Renal cortex interstitium (tissue), 11 donors: Measurements from ENCODE around the gene NANOS2. TPM values are rescaled to one million over a fixed set of nuclear protein-coding genes. Genes with fewer than 3 reads are reported as not detected.
A peak's percentile ranks its signal among the peaks of the same experiment; 100 is the strongest.
"Not testable (repeated sequence)": the region's sequence is repeated elsewhere in the genome, so short reads cannot be mapped to it uniquely, and the experiment has no call there.

Experiments
- DNase-seq, 11 donors: peaks; one replicate each; pipeline ENCODE4 v3.0.0-alpha.2; 2013; ENCODE audit warnings: low read depth in 9 of 11, low spot score in 4 of 11; ENCODE audit errors: extremely low read depth in 1 of 11
- polyA plus RNA-seq, 3 donors: library from polyadenylated mRNA; unstranded; fragments of 120-200 nt; gene quantifications; one replicate each; pipeline ENCODE4 v1.2.1, GENCODE V29; 2013; ENCODE audit not compliant: insufficient read length in 3 of 3

NANOS2 gene
- polyA plus RNA-seq, 3 donors, result not detected

DNA sequence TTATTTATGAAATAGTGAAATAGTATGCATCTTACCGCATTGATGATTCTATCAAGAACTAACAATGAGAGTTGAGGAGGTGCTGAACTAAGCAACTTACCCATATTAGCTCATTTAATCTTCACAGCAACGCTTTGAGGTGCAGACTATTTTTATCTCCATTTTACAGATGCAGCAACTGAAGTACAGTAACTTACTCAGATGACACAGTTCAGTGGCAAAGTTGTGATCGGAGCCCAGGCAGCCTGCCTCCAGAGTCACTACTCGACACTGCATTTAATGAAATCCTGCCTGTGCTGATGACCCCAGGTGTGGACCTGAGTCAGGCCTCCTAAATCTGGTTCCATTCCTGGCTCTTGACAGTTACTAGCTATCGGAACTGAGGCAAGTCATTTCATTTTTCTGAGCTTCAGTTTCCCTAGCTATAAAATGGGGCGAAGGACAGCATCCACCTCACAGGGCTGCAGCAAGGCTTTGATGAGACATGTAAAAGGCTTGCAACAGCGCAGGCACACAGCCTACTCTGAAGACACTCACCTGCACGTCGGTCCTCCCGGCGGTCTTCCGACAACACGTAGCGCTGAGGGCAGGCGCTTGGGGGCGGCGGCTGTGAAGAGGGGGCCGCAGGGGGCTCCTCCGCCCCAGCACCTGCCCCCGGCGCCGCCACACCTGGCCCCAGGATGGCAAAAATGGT lies 13.7 kb downstream of the NANOS2 start:
- no peak for DNase-seq

DNA sequence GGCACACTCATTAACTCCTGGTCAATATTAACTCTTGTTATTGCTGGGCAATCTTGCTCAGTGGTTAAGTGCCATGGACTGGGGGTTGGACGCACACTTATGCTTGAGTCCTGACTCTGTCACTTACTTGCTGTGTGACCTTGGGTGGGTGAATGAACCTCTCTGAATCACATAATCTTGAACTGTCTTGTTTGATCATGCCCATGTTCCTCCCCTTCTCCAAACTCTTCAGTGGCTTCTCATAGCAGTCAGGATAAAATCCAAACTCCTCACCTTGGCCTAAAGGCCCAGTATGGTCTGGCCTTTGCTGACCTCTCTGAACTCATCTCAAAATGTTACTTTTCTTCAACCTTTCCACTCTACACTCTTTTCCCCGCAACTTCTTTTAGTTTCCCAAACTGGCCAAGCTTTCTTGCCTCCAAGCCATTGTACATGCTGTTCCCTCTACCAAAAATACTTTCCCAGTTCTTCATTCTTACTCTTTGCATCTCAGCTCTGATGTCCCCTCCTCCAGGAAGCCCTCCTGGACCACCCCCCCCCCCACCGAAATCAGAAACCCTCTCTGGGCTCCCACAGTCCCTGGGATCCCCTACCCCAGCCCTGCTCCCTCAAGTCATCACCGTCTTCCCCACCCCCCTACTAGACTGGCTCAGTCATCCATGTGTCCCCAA lies 14.5 kb downstream of the NANOS2 start:
- DNase-seq, result no peak

DNA sequence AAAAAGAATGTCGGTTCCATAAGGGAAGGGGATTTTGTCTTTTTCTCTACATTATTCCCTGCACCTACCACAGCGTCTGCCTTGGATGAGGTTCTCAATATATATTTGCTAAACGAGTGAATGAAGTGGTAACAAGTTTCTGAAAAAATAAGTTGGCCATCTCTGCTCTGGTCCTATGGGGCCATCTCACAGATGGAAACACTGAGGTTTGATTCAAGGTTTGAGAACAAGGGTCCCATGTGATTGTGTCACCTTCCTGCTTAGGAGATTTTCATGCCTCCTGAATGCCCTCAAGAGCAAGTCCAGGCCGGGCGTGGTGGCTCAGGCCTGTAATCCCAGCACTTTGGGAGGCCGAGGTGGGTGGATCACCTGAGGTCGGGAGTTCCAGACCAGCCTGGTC lies 15.3 kb downstream of the NANOS2 start:
- DNase-seq, result no peak

DNA sequence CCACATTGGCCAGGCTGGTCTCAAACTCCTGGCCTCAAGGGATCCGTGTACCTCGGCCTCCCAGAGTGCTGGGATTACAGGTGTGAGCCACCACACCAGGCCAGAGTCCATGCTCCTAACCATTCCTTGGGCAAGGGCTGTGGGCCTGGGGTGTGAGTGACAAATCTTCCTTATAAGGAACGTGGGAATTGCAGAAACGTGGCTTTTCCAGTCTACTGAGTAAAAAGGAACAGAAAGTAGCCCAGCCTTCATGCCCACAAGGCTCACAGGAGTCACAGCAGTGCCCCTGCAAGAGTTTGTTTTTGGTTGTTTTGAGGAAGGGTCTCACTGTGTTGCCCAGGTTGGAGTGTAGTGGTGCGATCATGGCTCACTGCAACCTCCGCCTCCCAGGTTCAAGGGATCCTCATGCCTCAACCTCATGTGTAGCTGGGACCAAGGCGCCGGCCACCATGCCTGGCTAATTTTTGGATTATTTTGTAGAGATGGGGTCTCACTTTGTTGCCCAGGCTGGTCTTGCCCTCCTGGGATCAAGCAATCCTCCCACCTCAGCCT lies 17.2 kb downstream of the NANOS2 start:
- no peak for DNase-seq

DNA sequence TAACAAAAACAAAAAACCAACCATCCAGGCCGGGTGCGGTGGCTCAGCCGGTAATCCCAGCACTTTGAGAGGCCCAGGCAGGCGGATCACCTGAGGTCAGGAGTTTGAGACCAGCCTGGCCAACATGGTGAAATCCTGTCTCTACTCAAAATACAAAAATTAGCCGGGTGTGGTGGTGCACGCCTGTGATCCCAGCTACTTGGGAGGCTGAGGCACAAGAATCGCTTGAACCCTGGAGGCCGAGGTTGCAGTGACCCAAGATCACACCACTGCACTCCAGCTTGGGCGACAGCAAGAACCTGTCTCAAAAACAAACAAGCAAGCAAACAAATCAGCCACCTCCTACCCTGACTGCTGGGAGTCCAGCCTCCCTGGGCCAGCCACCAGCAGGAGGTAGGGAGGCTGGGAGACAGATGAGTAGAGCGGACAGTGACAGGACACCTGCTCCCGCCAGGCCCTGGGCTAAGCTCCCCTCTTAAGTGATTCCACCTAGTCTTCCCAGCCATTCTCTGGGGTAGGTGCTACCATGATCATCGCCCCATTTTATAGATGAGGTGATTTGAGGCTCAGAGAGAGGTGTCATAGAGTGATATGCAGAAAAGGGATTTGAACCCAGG lies 18.5 kb downstream of the NANOS2 start:
- not testable (repeated sequence) for DNase-seq

DNA sequence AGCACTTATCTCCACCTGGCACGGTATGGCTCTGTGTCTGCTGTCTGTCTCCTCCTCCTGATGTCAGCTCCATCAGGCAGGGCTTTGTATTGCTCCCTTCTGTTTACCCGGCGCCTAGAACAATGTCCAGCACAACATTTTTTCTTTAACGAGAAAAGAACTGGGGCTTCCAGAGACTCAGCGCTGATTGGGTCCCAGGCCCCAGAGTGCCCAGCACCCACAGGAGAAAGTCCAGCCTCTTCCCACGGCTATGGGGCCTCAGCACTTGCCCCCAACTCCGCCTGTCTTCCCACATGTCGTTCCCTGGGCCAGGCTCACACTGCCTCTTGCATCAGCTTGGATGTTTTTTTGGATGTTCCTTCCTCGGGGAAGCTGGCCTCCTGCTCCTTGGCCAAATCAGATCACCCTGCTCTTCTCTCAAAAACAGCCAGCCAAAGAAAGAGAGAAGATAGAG lies 19.0 kb downstream of the NANOS2 start:
- DNase-seq, result no peak

DNA sequence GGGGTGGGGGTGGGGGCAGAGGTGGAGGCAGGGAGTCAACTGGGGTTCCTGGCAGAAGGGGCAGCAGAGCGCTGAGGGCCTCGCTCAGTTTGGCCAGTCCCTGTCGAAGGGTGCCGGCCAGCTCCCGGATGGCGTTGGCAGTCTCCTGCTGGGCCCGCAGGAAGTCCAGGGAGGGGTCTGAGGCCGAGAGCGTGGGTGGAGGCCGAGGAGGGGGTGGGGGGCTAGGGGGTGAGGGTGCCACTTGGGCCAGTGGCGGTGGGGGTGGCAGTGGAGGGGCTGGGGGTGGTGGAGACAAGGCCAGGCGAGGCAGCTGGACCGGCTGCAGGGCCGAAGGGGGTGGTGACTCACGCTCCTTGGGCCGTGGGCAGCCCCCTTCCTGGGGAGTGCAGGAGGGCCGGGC lies 23.7 kb downstream of the NANOS2 start:
- no peak for DNase-seq

DNA sequence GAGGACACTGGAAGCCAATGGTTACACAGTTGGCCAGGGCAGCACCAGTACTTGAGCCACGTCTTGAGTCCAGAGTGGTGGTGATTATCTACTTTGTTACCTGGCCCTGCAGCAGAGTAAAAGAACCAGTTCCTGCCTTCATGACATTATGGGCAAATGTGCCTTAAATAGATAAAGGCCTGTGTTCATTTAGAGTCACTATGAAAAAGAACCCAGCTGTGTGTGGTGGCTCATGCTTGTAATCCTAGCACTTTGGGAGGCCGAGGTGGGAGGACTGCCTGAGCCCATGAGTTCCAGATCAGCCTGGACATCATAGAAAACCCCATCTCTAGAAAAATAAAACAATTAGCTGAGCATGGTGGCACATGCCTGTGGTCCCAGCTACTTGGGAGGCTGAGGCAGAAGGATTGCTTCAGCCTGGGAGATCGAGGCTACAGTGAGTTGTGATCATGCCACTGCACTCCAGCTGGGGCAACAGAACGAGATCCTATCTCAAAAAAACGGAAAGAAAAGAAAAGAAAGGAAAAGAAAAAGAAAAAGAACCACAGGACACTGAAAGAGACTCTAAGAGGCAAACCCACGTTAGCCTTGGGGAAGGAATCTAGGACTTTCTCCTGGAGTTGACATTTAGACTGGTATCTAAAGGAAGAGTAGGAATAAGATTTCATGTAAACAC lies 25.2 kb downstream of the NANOS2 start:
- no peak for DNase-seq

DNA sequence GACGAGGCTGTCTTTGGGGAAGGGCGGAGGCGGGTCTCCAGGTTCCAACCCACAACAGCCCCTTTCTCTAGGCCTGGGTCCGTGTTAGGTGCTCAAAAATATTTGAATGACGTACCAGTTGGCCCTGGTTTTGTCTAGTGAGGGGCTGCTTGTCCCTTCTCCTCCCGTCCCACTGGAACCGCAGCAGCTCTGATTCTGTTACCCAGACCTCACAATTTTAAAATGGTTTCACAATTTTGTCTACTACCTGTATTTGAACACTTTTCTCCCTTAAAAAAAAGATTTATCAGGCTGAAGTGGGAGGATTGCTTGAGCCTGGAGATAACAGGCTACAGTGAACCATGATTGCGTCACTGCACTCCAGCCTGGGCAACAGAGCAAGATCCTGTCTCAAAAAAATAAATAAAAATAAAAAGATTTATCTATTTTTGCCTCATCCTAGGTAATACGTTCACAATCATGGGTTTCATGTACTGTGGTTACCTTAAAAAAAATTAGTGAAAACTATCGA lies 27.3 kb downstream of the NANOS2 start:
- DNase-seq, result no peak

DNA sequence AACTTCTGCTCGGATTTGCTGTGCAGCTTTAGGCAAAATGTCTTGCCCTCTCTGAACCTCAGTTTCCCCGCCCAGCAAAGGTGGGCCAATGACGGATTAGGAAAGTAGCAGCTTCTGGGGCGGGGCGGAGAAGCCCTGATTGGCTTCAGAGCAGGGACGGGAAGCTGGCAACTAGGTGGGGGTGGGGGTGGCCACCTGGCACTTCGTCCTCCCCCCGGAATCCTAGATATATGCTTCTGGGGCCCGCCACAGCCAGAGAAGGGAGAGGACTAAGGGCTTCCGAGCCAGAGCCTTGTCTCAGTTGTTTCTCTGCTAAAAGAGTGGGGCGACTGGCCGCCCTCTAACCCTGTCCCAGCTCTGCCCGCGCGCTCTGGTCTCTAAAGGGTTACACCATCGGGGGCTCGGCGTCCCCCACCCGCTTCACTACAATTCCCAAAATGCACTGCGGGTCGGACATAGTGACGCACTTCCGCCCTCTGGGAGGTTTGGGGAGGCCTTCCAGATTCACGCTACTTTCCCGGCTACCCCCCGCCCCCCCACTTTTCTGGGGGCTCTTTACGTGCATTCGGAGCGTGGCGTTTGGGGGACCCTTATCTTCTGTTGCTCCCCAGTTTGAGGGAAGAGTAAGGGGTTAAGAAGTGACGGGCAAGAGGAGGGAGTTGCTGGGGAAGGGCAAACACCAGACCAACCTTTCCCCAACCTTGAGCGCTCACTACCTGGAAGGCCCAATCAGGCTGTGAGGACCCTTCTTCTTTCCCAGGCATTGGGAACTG lies 28.0 kb downstream of the NANOS2 start:
- peak; percentile 73 to 95 (median 92) for DNase-seq

DNA sequence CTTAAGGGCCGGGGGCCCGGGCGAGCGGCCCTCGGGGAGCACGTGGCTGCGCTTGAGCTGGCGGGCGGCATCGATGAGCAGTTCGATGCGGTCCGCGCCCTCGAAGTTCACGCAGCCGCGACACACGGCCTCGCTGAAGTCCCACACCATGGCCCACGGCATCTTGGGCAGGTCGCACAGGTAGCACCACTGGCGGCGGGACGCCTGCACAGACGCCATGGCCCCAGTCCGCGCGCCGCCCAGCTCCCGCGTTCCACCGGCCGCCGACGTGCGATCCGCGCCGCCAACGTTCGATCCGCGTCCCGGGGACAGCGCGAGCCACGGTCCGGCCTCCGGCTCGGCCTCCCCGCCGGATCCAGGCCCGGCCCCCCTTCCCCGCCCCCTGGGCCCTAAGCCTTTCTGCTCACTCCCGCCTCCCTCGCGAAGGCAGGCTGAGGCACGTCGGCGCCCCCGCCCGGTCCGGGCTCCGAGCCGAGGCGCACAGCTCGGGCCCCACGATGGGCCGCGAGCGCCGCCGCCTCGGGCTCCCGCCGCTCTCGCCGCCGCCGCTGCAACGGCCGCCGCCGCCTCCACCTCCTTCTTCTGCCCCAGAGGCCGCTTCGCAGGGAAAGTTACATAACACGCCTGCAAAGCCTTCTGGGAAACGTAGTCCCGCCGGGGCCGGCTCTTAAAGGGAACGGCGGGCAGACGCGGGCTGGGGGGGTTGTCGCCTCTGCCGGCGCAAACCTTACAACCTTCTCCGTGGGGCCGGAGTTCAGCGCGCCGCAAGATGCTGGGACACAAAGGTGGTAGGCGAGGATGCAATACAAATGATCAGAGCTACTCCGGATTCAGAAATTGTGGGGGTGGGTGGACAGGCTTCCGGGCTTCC lies 28.8 kb downstream of the NANOS2 start, which contains the start of gene IRF2BP1:
TSS of gene IRF2BP1 (minus strand) at position 586 of the 871 bp plus-strand sequence. CDS start at position 219, 367 bp downstream.
- DNase-seq, result peak in 10 of 11 donors; percentile 77 to 94 (median 88)

DNA sequence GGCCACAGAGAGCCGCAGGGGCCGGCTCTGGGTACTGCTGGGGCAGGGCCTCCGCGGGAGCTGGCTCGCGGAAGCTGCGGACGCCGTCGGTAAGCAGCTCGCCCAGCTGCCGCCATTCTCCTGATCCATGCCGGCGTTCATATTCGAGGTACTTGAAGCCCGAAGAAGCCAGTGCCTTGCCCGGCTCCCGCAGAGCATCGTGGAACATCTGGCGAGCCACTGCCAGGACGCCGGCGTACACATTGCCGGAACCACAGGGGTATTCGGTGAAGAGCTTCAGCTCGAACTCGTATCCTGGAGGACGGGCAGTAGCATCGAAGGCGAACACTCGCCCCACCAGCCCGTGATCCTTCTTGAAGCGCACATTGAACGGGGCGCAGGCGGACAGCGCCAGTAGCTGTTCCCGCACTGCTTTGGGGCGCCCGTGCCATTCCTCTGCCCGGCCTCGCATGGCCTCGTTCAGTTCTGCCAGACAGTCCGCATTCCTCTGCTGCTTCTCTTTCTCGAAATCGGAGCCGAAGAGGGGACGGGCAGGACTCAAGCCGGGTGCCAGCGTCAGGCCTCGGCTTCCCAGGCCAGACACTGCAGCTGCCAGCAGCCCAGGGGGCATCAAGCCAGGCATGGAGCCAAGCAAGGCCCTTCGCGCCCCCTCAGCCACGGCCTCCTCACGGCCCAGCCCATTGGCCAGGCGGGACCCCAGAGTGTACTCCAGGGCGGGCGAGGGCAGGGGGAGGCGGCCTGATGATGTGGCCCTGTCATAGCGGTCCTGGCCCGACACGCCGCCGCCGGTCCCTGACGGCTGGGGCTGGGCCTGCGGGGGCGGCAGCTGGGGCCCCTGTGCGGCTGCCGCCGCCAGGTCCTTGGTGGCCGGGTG lies 29.7 kb downstream of the NANOS2 start:
- no peak for DNase-seq

DNA sequence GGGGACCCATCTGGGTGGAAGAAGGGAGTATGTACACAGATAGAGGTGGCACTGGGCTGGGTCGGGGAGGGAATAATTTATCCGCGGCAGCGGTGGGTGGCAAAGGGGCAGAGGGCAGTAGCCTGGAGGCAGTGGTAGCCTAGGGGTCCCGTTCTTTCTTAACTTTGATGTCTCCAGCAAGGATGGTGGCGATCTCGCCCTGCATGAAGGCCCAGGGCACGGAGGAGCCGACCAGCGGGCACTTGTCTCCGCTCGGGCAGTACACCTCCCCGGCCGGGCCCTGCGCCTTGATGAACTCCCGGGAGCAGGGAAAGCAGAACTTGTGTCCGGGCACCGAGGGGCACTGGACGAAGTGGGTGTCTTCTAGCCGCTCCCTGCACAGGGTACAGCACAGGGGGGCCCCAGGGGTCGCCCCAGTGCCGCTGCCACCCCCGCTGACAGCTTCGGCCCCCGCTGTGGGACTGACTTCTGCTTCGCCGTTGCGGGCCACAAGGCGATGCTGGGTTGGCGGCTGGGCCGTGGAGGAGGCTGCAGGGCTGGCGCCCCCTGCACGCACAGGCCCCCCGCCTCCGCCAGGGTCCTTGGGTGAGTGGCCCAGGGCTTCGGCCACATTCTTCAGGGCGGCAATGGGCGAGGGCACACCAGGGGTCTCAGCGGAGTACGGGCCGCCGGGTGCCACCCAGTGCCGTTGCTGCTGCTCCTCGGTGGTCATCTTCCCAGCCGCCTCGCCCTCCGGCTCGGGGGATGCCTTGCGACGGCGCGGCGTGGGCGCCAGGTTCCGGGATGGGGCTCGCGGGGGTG lies 30.5 kb downstream of the NANOS2 start:
- DNase-seq, result no peak

DNA sequence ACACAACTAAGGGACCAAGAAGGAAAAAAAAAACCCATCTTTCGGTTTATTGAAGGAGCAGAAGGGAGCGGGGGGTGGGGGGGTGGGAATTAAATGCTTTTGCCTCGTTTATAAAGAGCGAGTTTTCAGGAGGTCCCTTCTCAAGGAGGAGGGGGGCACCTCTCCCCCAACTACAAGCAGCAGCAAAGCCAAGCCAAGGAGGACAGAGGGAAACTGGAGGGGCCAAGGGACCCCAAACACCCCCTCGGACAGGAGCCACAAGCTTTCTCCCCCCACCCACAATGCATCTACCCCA lies 31.0 kb downstream of the NANOS2 start:
- DNase-seq, result no peak

DNA sequence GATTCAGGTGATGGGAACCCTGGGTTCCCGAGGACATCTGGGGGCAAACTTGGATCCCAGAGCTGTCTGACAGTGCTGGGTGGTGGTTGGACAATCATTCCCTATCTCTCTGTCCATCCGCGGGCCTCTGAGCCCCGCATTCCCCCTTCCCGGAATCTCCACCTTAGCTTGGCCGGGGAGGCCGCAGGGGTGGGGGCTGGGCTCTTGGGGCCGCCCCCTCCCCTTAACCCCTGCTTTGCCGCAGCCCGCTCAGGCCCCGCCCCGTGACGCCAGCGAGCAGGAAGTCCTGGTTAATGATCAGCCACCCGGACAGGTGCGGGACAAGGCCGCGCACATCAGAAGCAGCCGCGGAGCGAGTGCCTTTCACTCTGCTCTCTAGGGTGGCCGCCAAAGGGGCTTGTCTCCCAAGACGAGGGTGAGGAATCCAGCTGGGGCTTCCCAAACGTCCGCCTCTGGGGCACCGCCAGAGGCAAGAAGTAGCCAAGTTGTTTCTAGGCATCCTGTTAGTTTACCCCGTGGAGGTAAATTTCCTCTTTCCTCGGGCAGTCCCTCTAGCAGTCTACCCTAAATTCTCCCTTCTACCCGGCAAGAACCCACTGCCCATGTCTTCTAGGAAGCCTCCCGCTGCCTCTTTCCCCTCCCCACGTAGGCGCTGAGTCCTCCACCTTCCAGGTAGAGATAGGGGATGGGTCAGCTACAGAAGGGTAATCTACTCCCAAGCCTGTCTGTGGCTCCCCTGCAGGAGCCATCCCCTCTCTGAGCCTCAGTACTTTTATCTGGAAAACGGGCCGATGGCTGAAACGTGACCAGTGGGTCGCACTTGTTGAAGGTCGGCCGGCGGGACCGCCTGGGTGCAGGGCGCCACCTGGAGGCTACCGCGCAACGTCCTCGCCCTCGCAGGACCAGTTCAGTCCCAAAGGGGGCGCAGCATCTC lies 31.7 kb downstream of the NANOS2 start:
- peak in 4 of 11 donors; percentile 73 to 81 (median 74) for DNase-seq
